ENCODE data around the gene NUTM1. TPM values are rescaled to one million over a fixed set of nuclear protein-coding genes. Genes with fewer than 3 reads are reported as not detected.

Gene NUTM1, protein sequence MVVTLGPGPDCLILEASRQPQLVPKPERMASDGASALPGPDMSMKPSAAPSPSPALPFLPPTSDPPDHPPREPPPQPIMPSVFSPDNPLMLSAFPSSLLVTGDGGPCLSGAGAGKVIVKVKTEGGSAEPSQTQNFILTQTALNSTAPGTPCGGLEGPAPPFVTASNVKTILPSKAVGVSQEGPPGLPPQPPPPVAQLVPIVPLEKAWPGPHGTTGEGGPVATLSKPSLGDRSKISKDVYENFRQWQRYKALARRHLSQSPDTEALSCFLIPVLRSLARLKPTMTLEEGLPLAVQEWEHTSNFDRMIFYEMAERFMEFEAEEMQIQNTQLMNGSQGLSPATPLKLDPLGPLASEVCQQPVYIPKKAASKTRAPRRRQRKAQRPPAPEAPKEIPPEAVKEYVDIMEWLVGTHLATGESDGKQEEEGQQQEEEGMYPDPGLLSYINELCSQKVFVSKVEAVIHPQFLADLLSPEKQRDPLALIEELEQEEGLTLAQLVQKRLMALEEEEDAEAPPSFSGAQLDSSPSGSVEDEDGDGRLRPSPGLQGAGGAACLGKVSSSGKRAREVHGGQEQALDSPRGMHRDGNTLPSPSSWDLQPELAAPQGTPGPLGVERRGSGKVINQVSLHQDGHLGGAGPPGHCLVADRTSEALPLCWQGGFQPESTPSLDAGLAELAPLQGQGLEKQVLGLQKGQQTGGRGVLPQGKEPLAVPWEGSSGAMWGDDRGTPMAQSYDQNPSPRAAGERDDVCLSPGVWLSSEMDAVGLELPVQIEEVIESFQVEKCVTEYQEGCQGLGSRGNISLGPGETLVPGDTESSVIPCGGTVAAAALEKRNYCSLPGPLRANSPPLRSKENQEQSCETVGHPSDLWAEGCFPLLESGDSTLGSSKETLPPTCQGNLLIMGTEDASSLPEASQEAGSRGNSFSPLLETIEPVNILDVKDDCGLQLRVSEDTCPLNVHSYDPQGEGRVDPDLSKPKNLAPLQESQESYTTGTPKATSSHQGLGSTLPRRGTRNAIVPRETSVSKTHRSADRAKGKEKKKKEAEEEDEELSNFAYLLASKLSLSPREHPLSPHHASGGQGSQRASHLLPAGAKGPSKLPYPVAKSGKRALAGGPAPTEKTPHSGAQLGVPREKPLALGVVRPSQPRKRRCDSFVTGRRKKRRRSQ
- not detected in 2 replicates for total RNA-seq

DNA sequence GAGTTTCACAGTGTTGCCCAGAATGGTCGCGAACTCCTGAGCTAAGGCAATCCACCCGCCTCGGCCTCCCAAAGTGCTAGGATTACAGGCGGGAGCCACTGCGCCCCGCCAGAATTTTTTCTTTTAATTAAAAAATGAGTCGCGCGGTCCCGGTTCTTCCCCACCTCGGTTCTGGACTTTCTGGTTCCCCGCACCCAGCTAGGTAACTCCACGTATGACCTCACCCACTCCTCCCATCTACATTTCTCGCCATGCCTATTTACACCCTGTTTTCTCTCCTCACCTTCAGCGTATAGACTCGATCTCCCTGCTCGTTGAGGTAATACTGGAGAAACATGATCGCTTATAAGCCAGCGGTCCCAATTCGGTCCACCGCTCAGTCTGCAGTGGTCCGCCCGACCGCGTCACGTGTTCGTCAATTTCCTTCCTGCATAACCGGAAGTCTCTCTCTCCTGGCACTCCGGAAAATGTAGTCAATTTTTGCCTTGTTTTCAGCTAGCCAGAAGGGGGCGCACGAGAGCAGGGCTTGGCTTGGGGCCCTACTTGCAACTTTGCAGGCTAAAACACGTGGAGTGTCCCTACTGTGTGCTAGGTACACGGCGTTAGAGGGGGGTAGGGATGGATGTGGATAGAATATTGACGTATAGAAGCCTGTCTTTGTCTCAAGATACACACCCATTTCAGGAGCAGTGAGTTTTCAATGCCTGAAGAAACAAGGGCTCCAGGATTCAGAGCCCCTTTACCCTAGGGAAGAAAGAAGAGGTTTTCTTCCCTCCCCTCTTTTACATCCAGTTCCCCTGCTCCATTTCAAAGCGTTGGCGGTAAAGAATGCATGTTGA is at the start of gene NUTM1, which contains the start of gene NOP10:
NUTM1 (plus strand) TSS at position 579 of the 839 bp plus-strand sequence. CDS start 382 bp downstream, outside the sequence.
NOP10 (minus strand) TSS at position 400 of the 839 bp plus-strand sequence; CDS start at position 337, 63 bp downstream.

DNA sequence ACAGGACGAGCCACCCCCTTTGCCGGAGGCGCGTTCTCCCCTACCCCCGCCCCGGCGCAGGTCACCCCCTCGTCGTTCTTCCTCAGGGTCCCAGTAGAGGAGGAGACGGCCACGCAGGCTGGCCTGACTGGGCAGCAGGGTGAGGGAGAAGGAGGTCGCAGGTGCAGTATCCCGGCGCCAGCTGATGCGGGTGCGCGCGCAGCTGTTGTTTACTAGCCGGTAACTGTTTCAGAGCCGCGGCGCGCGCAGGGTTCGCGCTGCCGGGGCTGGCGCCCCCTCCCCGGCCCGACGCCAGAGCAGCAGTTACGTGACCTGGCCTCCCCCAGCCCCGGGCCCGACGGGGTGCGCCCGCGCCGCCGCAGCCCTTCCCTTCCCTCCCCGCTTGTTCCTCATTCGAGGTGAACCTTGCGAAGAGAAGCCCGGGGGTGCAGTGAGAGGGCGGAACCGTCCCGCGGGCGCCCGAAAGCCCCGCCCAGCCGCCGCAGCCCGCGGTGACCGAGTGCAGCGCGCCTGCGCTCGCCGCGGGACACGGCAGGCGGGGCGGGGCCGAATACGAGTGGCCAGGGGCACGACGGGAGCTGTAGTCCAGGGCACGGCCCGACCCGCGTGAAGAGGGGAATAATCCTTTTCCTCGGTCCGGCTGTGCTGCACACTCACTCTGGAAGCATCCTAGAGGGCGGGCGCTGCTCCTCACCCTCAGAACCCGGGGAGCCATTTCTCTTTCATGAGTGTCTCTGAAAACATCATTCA is 5.4 kb upstream of the NUTM1 start, which contains the start of gene SLC12A6:
SLC12A6 (minus strand) TSS at position 225 of the 750 bp plus-strand sequence. CDS start 1,101 bp downstream, outside the sequence.

DNA sequence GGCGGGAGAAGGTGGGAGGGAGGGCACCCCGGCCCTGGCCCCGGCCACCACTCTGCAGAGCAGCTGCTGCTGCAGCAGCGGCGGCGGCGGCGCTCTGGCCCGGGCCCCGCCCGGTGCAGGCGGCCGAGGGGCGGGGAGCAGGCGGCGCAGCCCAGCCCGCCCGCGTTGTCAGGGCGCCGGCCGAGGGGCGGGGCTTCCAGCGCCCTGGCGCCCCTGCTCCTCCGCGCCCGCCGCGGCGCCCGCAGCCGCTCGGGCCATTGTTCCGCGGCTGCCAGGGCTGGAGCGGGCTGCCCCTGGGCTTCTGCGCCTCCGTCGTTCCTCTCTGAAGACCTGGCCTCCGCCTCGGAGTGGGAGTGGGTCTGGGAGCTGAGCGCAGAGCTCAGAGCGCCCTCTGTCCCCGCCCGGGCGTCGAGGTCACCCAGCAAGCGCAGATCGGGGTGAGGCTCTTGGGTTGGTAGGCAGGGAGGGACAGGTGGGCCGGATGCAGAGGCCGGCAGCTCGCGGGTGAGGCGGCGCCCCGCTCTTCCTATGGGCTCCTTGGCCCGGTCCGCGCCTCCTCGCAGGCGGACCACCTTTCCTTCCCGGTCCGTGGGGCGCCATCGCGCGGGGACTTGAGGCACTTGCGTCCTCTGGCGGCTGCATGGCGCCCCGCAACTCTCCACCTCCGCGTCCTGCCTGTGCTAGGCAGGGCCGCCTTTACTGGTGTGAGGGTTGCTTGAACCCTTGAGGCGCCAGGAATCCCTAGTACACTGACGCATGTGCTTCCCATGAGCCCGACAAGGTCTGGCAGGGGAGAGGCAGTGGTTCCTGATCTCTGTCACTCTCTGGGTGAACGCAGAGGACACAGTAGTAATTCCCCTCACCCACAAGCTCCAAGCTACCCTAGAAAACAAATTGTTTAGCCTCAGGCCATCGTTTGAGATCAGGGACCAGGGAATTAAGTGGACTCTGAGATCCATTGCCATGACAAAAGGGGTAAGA is 24.3 kb downstream of the NUTM1 start, which contains the start of gene LPCAT4:
LPCAT4 (minus strand) TSS at position 96 of the 981 bp plus-strand sequence. CDS start 96 bp downstream, outside the sequence.

Other genes with a start within 250 kb of the NUTM1 start
- 48.5 and 53.6 TPM in 2 replicates for gene EMC7, start 241.5 kb upstream of the NUTM1 start, total RNA-seq
- gene PGBD4, start 241.2 kb upstream of the NUTM1 start, total RNA-seq, result 0.53 and 0.98 TPM in 2 replicates
- gene KATNBL1, start 133.2 kb upstream of the NUTM1 start, total RNA-seq, result 39.4 and 41.8 TPM in 2 replicates
- gene EMC4, start 118.3 kb upstream of the NUTM1 start, total RNA-seq, result 184 and 223 TPM in 2 replicates
- 14.3 and 17.0 TPM in 2 replicates for gene SLC12A6, start 5.5 kb upstream of the NUTM1 start, total RNA-seq
- 459 and 523 TPM in 2 replicates for gene NOP10, start 179 bp upstream of the NUTM1 start, total RNA-seq
- gene LPCAT4, start 23.9 kb downstream of the NUTM1 start, total RNA-seq, result 21.1 and 22.9 TPM in 2 replicates
- gene GOLGA8A, start 94.5 kb downstream of the NUTM1 start, total RNA-seq, result 1.2 and 2.7 TPM in 2 replicates
- 3.8 and 8.1 TPM in 2 replicates for gene GOLGA8B, start 240.3 kb downstream of the NUTM1 start, total RNA-seq

Data from mammary microvascular endothelial cell (primary cell).